GM19035 (cell line): ENCODE measurements around the gene GALNT9.

Source experiments
- ATAC-seq: cut with Tn5 transposase; IDR thresholded peaks from one replicate; pipeline ENCODE4 v1.9.1; 2021; ENCODE audit not compliant: unreplicated experiment

GALNT9 gene

GRCh38 chr12:132282031-132282949 is 47.1 kb downstream of the GALNT9 start:
- no peak for ATAC-seq

GRCh38 chr12:132281038-132281437 is 48.4 kb downstream of the GALNT9 start:
- no peak for ATAC-seq

GRCh38 chr12:132280406-132280805 is 49.0 kb downstream of the GALNT9 start:
- no peak for ATAC-seq

GRCh38 chr12:132279930-132280329 is 49.5 kb downstream of the GALNT9 start:
- ATAC-seq: no peak

- no peak for ATAC-seq
Observed at GRCh38 chr12:132279184-132279889, 50.1 kb downstream of the GALNT9 start.

- no peak for ATAC-seq
Observed at GRCh38 chr12:132278401-132279183, 50.8 kb downstream of the GALNT9 start.

GRCh38 chr12:132277949-132278348 is 51.4 kb downstream of the GALNT9 start:
- ATAC-seq: no peak

- no peak for ATAC-seq
Observed at GRCh38 chr12:132277374-132277941, 51.9 kb downstream of the GALNT9 start.

- ATAC-seq: no peak
Observed at GRCh38 chr12:132276827-132277373, 52.5 kb downstream of the GALNT9 start.

- no peak for ATAC-seq
Observed at GRCh38 chr12:132276066-132276826, 53.1 kb downstream of the GALNT9 start.

GRCh38 chr12:132275631-132276030 is 53.8 kb downstream of the GALNT9 start:
- no peak for ATAC-seq

- ATAC-seq: no peak
Observed at GRCh38 chr12:132275110-132275531, 54.3 kb downstream of the GALNT9 start.

GRCh38 chr12:132273992-132274334 is 55.4 kb downstream of the GALNT9 start:
- no peak for ATAC-seq

GRCh38 chr12:132272711-132273110 is 56.7 kb downstream of the GALNT9 start:
- no peak for ATAC-seq

- no peak for ATAC-seq
Observed at GRCh38 chr12:132271755-132272092, 57.7 kb downstream of the GALNT9 start.

GRCh38 chr12:132270969-132271754 is 58.2 kb downstream of the GALNT9 start:
- ATAC-seq: no peak

- no peak for ATAC-seq
Observed at GRCh38 chr12:132270516-132270915, 58.9 kb downstream of the GALNT9 start.

- ATAC-seq: no peak
Observed at GRCh38 chr12:132269271-132269968, 60.0 kb downstream of the GALNT9 start.

GRCh38 chr12:132268674-132269073 is 60.7 kb downstream of the GALNT9 start:
- no peak for ATAC-seq
